HG03175 (cell line): ENCODE results near the gene KDM8.

ENCODE experiments used
- ATAC-seq: cut with Tn5 transposase; IDR thresholded peaks from one replicate; pipeline ENCODE4 v1.9.1; 2021; ENCODE audit warnings: mild to moderate bottlenecking, moderate library complexity; ENCODE audit not compliant: unreplicated experiment

The KDM8 gene

DNA sequence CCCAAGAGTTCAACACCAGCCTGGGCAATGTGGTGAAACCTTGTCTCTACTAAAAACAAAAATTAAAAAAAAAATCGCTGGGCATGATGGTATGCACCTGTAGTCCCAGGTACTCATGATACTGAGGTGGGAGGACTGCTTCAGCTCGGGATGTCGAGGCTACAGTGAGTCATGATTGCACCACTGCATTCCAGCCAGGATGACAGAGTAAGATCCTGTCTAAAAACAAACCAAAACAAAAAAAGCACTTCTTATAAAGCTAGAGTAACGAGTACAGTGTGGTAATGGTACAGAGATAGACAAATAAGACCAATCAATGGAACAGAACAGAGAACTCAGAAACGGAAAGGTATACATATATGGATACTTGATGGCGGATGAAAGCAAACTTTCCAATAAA lies 60.8 kb downstream of the KDM8 start:
- ATAC-seq: no peak

- ATAC-seq: no peak
These were observed 62.7 kb downstream of the KDM8 start for GRCh38 chr16:27265982-27266381.

- no peak for ATAC-seq
These were observed 63.8 kb downstream of the KDM8 start for GRCh38 chr16:27267037-27267677.

DNA sequence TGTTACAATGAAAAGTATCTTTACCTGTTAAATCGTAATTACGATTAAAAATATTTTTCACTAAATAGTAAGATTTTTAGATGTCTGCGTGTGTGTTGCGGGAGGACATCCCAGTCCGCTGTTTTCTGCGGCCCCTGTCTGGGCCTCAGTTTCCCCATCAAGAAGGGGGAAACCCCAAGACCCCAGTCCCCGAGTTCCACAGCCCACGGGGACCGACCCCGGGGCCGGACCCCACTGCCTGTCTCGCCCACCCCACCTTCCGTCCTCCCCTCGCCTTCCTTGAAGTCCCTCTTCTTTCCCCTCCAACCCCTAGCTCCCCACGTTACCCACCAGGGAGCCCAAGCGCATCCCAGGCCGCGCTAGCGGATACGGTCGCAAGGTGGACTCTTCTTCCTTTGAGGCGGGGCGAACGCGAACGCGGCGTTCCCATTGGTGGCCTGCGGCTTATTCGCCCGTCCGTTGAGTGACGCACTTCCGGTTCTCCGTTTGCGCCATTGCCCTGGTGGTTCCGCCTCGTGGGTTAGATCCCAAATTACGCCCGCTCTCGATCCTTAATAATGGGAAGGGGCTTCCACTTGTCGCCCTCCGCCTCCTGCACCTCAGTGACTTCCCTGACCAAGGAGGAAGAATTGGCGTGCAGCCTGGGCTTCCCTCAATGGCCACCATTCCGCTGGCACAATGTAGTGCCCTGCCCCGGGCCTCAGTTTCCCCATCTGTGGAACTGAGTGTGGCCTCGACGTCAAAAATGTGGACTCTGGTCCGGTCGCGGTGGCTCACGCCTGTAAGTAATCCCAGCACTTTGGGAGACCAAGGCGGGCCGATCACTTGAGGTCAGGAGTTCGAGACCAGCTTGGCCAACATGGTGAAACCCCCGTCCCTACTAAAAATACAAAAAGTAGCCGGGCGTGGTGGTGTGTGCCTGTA lies 65.3 kb downstream of the KDM8 start, which contains the start of gene NSMCE1:
Gene NSMCE1 (minus strand): TSS at position 397 of the 924 bp plus-strand sequence. CDS start 11,202 bp downstream, outside the sequence.
- peak; percentile 92 for ATAC-seq

GRCh38 chr16:27269300-27270150 lies 66.2 kb downstream of the KDM8 start:
- ATAC-seq: no peak

DNA sequence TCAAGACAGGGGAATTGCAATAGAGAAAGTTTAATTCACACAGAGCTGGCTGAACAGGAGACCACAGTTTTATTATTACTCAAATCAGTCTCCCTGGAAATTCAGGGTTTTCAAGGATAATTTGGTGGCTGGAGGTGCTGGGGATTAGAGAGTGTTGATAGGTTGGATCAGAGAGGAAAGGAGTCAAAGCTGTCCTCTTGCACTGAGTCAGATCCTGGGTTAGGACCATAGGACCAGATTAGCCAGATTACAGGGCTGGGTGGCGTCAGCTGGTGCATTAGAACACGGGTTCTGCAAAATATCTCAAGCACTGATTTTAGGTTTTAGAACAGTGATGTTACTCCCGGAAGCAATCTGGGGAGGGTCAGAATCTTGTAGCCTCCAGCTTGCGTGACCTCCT lies 67.0 kb downstream of the KDM8 start:
- ATAC-seq: no peak
